CD4-positive, CD25-positive, alpha-beta regulatory T cell (primary cell): ENCODE results near the gene GLS. TPM values are rescaled to one million over a fixed set of nuclear protein-coding genes. Genes with fewer than 3 reads are reported as not detected.
"Not testable (repeated sequence)": the region's sequence is repeated elsewhere in the genome, so short reads cannot be mapped to it uniquely, and the experiment has no call there.

Experiments used
- ATAC-seq, 2 donors: fragments of 150-1000 bp; cut with Tn5 transposase; one replicate each; pipeline ENCODE4 v1.10.0; 2021; ENCODE audit warnings: low read depth in 2 of 2, moderate number of reproducible peaks in 2 of 2, moderate library complexity in 1 of 2
- DNase-seq, 3 donors: peaks; one replicate each; pipeline versions ENCODE4 v3.0.0 to v3.0.0-alpha.2; 2012 to 2022; ENCODE audit warnings: mixed read lengths in 1 of 3
- H3K27ac ChIP-seq: one replicate; pipeline ENCODE4 v1.7.0; 2013; ENCODE audit warnings: mild to moderate bottlenecking, low read length; ENCODE audit not compliant: insufficient read depth, poor library complexity, severe bottlenecking
- H3K27me3 ChIP-seq: one replicate; pipeline ENCODE4 v1.7.0; 2013; ENCODE audit warnings: low read length; ENCODE audit not compliant: control insufficient read depth, insufficient read depth
- H3K36me3 ChIP-seq: one replicate; pipeline ENCODE4 v1.7.0; 2013; ENCODE audit warnings: mild to moderate bottlenecking, low read length, moderate library complexity; ENCODE audit not compliant: control insufficient read depth, insufficient read depth
- H3K4me1 ChIP-seq: 2 replicates; pipeline ENCODE4 v1.7.0; 2013; ENCODE audit warnings: mild to moderate bottlenecking, low read length; ENCODE audit not compliant: insufficient read depth, control insufficient read depth, poor library complexity, severe bottlenecking
- H3K4me3 ChIP-seq: one replicate; pipeline ENCODE4 v1.7.0; 2013; ENCODE audit warnings: low read depth, mild to moderate bottlenecking, low read length, moderate library complexity
- H3K9me3 ChIP-seq, 2 experiments: 1 replicate in 1 of 2; 2 replicates in 1 of 2; pipeline ENCODE4 v1.7.0; 2013; ENCODE audit warnings: low read length in 2 of 2, mild to moderate bottlenecking in 1 of 2, moderate library complexity in 1 of 2; ENCODE audit not compliant: control insufficient read depth in 2 of 2
- H3K27ac Mint-ChIP-seq, 3 donors: one replicate each; pipeline ENCODE4 v1.8.0; 2020 to 2022; ENCODE audit warnings: mild to moderate bottlenecking in 3 of 3, mixed read lengths in 3 of 3, moderate library complexity in 2 of 3
- H3K27me3 Mint-ChIP-seq: one replicate; pipeline ENCODE4 v1.8.0; 2022; ENCODE audit warnings: mild to moderate bottlenecking, mixed read lengths
- H3K36me3 Mint-ChIP-seq: one replicate; pipeline ENCODE4 v1.8.0; 2020; ENCODE audit warnings: mixed read lengths
- H3K4me1 Mint-ChIP-seq, 4 donors: one replicate each; pipeline ENCODE4 v1.8.0; 2020 to 2022; ENCODE audit warnings: mixed read lengths in 4 of 4, mild to moderate bottlenecking in 1 of 4
- H3K4me3 Mint-ChIP-seq, 4 donors: one replicate each; pipeline ENCODE4 v1.8.0; 2020 to 2022; ENCODE audit warnings: mild to moderate bottlenecking in 4 of 4, mixed read lengths in 4 of 4, moderate library complexity in 3 of 4
- H3K9me3 Mint-ChIP-seq, 7 donors: one replicate each; pipeline ENCODE4 v1.8.0; 2020 to 2022; ENCODE audit warnings: mixed read lengths in 7 of 7, mild to moderate bottlenecking in 3 of 7, moderate library complexity in 2 of 7
- polyA plus RNA-seq, 4 donors: library from polyadenylated mRNA; unstranded; fragments of 300-500 nt; fragmentation: Illumina TruSeq; gene quantifications; one replicate each; pipeline ENCODE4 v1.2.3, GENCODE V29; 2021
- total RNA-seq: library from RNA; stranded (reverse); gene quantifications from one replicate; pipeline ENCODE4 v1.2.3, GENCODE V29; 2022

The GLS gene
- total and polyA plus RNA-seq, 5 donors from 2014 or later, result 38.7 to 301 (median 44.1) TPM

GRCh38 chr2:190881084-190881597, 520 bp downstream of the GLS start:
- Histone ChIP-seq H3K9me3 (no peaks in the 10 kb centered on the region), H3K4me1 (peaks cover 61% of the 10 kb centered on the region), H3K36me3 (peaks cover 3% of the 10 kb centered on the region), H3K4me3 (no peak overlapping the region), H3K27me3 (no peaks in the 10 kb centered on the region), H3K27ac (peak overlapping the region; percentile 97)
- Mint-ChIP-seq H3K4me1 (peaks cover 11 to 64% (median 35%) of the 10 kb centered on the region in 4 donors), H3K27me3 (peaks cover 9% of the 10 kb centered on the region), H3K4me3 (peak overlapping the region; percentile 98 to 100 (median 100)), H3K27ac (peak overlapping the region; percentile 91 to 99 (median 98)), H3K36me3 (no peaks in the 10 kb centered on the region), H3K9me3 (peaks cover 0 to 2% (median 0%) of the 10 kb centered on the region in 7 donors)
- ATAC-seq (no peak), DNase-seq (no peak)

GRCh38 chr2:190881598-190882410, 1.2 kb downstream of the GLS start:
- H3K4me1 ChIP-seq, result peaks cover 64% of the 10 kb centered on the region
- Mint-ChIP-seq H3K4me3 (peak overlapping the region; percentile 92 to 96 (median 95)), H3K9me3 (peaks cover 0 to 2% (median 0%) of the 10 kb centered on the region in 7 donors), H3K36me3 (no peaks in the 10 kb centered on the region), H3K27ac (peak overlapping the region; percentile 97 to 98 (median 98)), H3K27me3 (peaks cover 9% of the 10 kb centered on the region), H3K4me1 (peaks cover 11 to 65% (median 33%) of the 10 kb centered on the region in 4 donors)
- no peaks in the 10 kb centered on the region for H3K27me3 ChIP-seq
- ATAC-seq (peak; percentile 46 to 57), DNase-seq (peak; percentile 77 to 91 (median 86))
- peak overlapping the region; percentile 99 for H3K4me3 ChIP-seq
- H3K9me3 ChIP-seq, result no peaks in the 10 kb centered on the region
- H3K27ac ChIP-seq, result peak overlapping the region; percentile 97
- peaks cover 3% of the 10 kb centered on the region for H3K36me3 ChIP-seq

GRCh38 chr2:190882411-190882766, 1.8 kb downstream of the GLS start:
- Mint-ChIP-seq H3K27ac (peak overlapping the region; percentile 97 to 98 (median 98)), H3K4me1 (peaks cover 12 to 64% (median 34%) of the 10 kb centered on the region in 4 donors)
- no peak for ATAC-seq

DNA sequence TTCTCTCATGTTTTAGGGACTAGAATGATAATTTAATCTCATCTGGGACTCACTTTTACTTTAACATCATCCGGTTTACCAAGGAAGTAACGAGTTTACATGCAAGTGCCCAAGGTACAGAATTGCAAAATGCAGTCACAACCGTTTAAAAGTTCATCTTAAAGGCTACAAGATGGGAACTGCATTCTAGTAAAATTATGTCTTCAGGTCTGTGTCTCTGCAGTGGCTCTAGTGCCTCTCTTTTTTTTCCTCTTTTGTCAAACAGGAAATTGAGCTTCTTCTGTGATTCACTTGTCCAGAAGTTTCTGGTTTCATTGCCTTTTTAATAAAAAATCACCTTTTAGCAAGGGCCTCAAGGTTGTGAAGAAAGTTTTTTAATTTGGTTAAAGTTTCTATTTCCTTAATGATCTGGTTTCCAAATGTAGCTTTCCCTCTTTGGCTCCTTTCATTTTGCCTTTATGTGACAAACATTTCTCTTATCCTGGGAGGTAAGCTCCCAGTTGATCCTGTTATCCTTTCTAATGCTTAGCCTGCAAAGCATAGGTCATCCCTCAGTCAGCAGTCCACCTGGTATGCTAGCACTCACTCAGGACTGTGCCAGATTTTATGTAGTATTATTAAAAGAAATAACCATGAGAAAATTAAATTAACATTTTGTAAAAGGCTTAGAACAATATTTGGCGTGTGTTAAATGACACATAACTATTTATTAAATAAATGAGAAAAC, 2.4 kb downstream of the GLS start:
- no peaks in the 10 kb centered on the region for H3K36me3 Mint-ChIP-seq
- DNase-seq, result peak in 2 of 3 donors; percentile 29 to 56
- peaks cover 3% of the 10 kb centered on the region for H3K36me3 ChIP-seq
- H3K4me1 Mint-ChIP-seq, result peaks cover 18 to 65% (median 40%) of the 10 kb centered on the region in 4 donors
- no peak for ATAC-seq
- H3K27ac ChIP-seq, result peak overlapping the region; percentile 97
- peak overlapping the region; percentile 92 to 96 (median 95) for H3K4me3 Mint-ChIP-seq
- H3K9me3 ChIP-seq, result no peaks in the 10 kb centered on the region
- H3K4me1 ChIP-seq, result peaks cover 75% of the 10 kb centered on the region
- H3K27me3 ChIP-seq, result no peaks in the 10 kb centered on the region
- H3K4me3 ChIP-seq, result peak overlapping the region; percentile 99
- H3K27ac Mint-ChIP-seq, result peak overlapping the region; percentile 97 to 98 (median 98)
- H3K27me3 Mint-ChIP-seq, result peaks cover 9% of the 10 kb centered on the region
- H3K9me3 Mint-ChIP-seq, result peaks cover 0 to 2% (median 0%) of the 10 kb centered on the region in 7 donors

More at GRCh38 chr2:190882411-190882766, 1.8 kb downstream of the GLS start:
- Histone ChIP-seq H3K36me3 (peaks cover 3% of the 10 kb centered on the region), H3K27me3 (no peaks in the 10 kb centered on the region), H3K4me1 (peaks cover 69% of the 10 kb centered on the region), H3K27ac (peak overlapping the region; percentile 97), H3K9me3 (no peaks in the 10 kb centered on the region), H3K4me3 (peak overlapping the region; percentile 99)
- Mint-ChIP-seq H3K9me3 (peaks cover 0 to 2% (median 0%) of the 10 kb centered on the region in 7 donors), H3K27me3 (peaks cover 9% of the 10 kb centered on the region), H3K36me3 (no peaks in the 10 kb centered on the region), H3K4me3 (peak overlapping the region; percentile 92 to 96 (median 95))
- DNase-seq, result no peak

DNA sequence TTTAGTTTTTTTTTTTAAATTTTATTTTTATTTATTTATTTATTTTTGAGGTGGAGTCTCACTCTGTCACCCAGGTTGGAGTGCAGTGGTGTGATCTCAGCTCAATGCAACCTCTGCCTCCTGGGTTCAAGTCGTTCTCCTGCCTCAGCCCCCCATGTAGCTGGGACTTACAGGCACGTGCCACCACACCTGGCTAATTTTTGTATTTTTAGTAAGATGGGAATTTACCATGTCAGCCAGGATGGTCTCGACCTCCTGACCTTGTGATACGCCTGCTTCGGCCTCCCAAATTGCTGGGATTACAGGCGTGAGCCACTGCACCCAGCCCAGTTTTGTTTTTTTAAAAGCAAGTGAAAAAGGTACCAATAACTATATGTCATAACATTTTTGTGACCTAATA, 5.2 kb downstream of the GLS start:
- H3K27me3 ChIP-seq, ATAC-seq, DNase-seq, H3K9me3 Mint-ChIP-seq, H3K9me3 ChIP-seq, H3K27ac Mint-ChIP-seq, H3K36me3 Mint-ChIP-seq, H3K27me3 Mint-ChIP-seq: not testable (repeated sequence)
- Histone ChIP-seq H3K36me3 (peaks cover 12% of the 10 kb centered on the region), H3K4me3 (peak overlapping the region; percentile 67), H3K4me1 (peaks cover 83% of the 10 kb centered on the region), H3K27ac (peak overlapping the region; percentile 97)
- Mint-ChIP-seq H3K4me3 (peak overlapping the region; percentile 19 to 74 (median 54)), H3K4me1 (peaks cover 39 to 79% (median 54%) of the 10 kb centered on the region in 4 donors)

GRCh38 chr2:190887089-190887488, 6.5 kb downstream of the GLS start:
- peak overlapping the region; percentile 69 to 86 (median 69) for H3K4me3 Mint-ChIP-seq
- Histone ChIP-seq H3K27me3 (no peaks in the 10 kb centered on the region), H3K9me3 (no peaks in the 10 kb centered on the region), H3K27ac (peak overlapping the region; percentile 65), H3K4me3 (peak overlapping the region; percentile 77), H3K36me3 (peaks cover 14% of the 10 kb centered on the region), H3K4me1 (peaks cover 86% of the 10 kb centered on the region)
- peaks cover 48 to 89% (median 64%) of the 10 kb centered on the region in 4 donors for H3K4me1 Mint-ChIP-seq
- H3K27me3 Mint-ChIP-seq, result peaks cover under 1% of the 10 kb centered on the region
- DNase-seq (peak in 1 of 3 donors; percentile 33), ATAC-seq (no peak)
- peaks cover 3% of the 10 kb centered on the region for H3K36me3 Mint-ChIP-seq
- peak overlapping the region in 1 of 3 donors; percentile 43 for H3K27ac Mint-ChIP-seq
- H3K9me3 Mint-ChIP-seq, result no peaks in the 10 kb centered on the region

- Histone ChIP-seq H3K36me3 (peaks cover 14% of the 10 kb centered on the region), H3K27me3 (no peaks in the 10 kb centered on the region), H3K4me3 (peak overlapping the region; percentile 77), H3K27ac (no peak overlapping the region), H3K4me1 (peaks cover 77% of the 10 kb centered on the region), H3K9me3 (no peaks in the 10 kb centered on the region)
- DNase-seq, result no peak
- no peak for ATAC-seq
- Mint-ChIP-seq H3K27ac (peak overlapping the region; percentile 13 to 79 (median 60)), H3K4me1 (peaks cover 56 to 92% (median 65%) of the 10 kb centered on the region in 4 donors), H3K36me3 (peaks cover 3% of the 10 kb centered on the region), H3K27me3 (no peaks in the 10 kb centered on the region), H3K9me3 (no peaks in the 10 kb centered on the region), H3K4me3 (peak overlapping the region; percentile 69 to 86 (median 69))
These were observed 7.8 kb downstream of the GLS start for GRCh38 chr2:190888449-190888848.
